Vagina (tissue), 2 donors: ENCODE measurements around the gene RNF135.

ENCODE experiments used
- POLR2A ChIP-seq, 2 donors: fragments of 450-650 bp; IDR thresholded peaks; one replicate each; pipeline ENCODE4 v1.6.1; 2017; ENCODE audit warnings: antibody characterized with exemption in 2 of 2, mild to moderate bottlenecking in 2 of 2, moderate library complexity in 2 of 2
- POLR2AphosphoS5 ChIP-seq, 2 donors: sonication (generic); formaldehyde crosslinking; IDR thresholded peaks; one replicate each; pipeline ENCODE4 v1.9.0; 2017; ENCODE audit warnings: antibody characterized with exemption in 2 of 2, mild to moderate bottlenecking in 2 of 2, low read depth in 1 of 2; ENCODE audit not compliant: insufficient read depth in 1 of 2
- TF ChIP-seq, protein P1 (sequence below), 3 experiments: fragments of 450-650 bp in 2 of 3; fragments of 200-600 bp in 1 of 3; sonication (generic) in 1 of 3; IDR thresholded peaks; one replicate each; pipeline ENCODE4 v1.5.1; 2017 to 2019; ENCODE audit warnings: antibody characterized with exemption in 3 of 3, mild to moderate bottlenecking in 2 of 3, moderate library complexity in 2 of 3

DNA sequence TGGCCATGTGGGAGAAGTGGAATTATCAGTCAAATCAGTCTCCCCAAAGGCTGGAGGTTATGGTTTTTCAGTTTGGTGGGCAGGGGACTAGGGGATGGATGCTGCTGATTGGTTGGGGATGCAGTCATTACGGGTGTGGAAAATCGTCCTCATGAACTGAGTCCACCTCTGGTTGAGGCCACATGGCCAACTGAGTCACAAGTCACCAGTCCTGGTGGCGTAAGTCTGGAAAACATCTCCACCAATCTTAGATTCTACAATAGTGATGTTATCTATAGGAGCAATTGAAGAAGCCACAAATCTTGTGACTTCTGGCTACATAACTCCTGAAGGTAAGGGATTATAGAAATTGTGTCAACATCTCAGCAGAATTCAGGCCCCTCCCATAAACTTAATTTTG is 5.2 kb upstream of the RNF135 start:
- TF ChIP-seq, protein P1, sequence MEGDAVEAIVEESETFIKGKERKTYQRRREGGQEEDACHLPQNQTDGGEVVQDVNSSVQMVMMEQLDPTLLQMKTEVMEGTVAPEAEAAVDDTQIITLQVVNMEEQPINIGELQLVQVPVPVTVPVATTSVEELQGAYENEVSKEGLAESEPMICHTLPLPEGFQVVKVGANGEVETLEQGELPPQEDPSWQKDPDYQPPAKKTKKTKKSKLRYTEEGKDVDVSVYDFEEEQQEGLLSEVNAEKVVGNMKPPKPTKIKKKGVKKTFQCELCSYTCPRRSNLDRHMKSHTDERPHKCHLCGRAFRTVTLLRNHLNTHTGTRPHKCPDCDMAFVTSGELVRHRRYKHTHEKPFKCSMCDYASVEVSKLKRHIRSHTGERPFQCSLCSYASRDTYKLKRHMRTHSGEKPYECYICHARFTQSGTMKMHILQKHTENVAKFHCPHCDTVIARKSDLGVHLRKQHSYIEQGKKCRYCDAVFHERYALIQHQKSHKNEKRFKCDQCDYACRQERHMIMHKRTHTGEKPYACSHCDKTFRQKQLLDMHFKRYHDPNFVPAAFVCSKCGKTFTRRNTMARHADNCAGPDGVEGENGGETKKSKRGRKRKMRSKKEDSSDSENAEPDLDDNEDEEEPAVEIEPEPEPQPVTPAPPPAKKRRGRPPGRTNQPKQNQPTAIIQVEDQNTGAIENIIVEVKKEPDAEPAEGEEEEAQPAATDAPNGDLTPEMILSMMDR (IDR thresholded peaks at IDR 0.05), result no peak
- no peak for TF ChIP-seq POLR2A (IDR thresholded peaks at IDR 0.05)
- no peak for TF ChIP-seq POLR2AphosphoS5 (IDR thresholded peaks at IDR 0.05; ENCODE audit: insufficient read depth in 1 of 2, low read depth in 1 of 2)
